ENCODE data around the gene INPP4A.
A peak's percentile ranks its signal among the peaks of the same experiment; 100 is the strongest.

Gene INPP4A

GRCh38 chr2:98476192-98476868 lies 31.7 kb downstream of the INPP4A start:
- no peak for DNase-seq (ENCODE audit: low read depth)

DNA sequence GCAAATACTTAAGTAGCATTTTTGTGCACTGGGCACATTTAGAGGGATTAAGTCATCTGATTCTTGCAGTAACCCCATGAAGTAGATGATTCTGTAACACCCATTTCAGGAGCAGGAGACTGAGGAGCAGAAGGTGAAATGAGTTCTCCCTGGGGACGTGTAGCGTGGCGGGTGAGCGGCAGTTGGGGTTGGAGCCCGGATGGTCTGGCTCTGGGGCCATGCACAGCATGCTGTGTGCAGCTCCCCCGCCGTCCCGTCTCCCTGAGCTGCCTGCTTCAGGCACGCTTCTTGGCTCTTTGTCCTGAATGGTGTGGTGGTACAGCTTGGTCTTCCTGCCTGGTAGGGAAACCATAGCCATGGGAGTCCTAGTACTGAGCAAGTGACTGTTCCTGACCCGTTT lies 32.4 kb downstream of the INPP4A start:
- DNase-seq (ENCODE audit: low read depth), result no peak

GRCh38 chr2:98477506-98477905 lies 32.8 kb downstream of the INPP4A start:
- no peak for DNase-seq (ENCODE audit: low read depth)

DNA sequence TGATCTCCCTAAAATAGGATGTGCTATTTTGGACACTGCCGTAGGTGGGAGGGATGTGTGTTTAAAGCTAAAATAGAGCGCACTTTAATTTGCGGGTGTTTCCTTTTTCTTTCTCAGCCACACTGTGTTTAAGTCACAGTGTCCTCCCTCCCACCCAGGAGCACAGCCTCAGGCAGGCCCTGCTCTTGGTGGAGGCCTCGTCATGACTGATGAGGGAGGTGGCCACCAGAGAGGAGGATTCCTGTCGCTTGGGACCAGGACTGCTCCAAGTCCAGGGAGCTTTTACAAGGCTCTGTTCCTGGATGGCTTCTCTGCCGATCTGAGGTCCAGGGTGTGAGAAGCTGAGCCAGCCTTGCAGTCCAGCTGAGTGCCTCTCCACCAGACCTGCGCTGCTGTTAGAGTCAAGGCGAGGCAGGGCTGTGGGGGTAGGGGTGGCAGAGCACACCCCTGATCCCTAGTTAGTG lies 33.5 kb downstream of the INPP4A start:
- DNase-seq (ENCODE audit: low read depth), result no peak

DNA sequence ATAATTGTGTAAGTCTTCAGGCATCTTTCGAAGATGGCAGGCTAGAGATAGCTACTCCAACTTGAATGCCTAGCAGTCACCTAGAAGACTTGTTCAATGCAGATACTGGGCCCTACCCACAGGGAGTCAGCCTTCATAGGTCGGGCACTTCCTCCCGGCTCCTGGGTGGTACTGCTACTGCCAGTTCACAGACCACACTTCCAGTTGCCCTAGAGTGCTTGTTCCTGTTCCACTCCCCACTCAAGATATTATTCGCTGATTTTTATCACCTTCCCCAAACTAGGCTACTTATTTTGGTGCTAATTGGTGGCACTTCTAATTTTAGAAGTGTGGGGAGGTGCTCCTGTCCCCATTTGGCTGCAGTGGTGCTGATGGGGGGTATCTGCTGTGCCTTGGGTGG lies 34.2 kb downstream of the INPP4A start:
- no peak for DNase-seq (ENCODE audit: low read depth)

DNA sequence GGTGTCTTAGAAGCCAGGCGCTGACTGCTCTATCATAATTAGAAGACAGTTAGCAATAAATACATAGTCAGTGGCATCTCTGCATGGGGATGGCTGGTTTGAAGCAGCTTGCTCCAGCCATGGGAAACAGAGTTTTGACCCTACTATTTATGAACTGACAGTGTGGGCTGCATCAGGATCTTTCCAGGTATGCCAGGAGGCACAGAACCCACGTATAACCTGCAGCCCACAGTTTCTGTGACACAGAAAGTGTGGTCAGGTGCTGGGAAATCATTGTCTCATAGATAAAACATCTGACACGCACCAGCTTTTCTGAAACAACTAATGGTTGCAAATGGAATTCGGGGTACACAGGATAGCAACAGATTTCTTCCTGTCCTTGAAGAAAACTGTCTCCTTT lies 34.7 kb downstream of the INPP4A start:
- DNase-seq (ENCODE audit: low read depth), result no peak

- no peak for DNase-seq (ENCODE audit: low read depth)
Measured at GRCh38 chr2:98479959-98480524, 35.4 kb downstream of the INPP4A start.

GRCh38 chr2:98480598-98480997 lies 35.9 kb downstream of the INPP4A start:
- DNase-seq (ENCODE audit: low read depth), result no peak

- DNase-seq (ENCODE audit: low read depth), result no peak
Measured at GRCh38 chr2:98482362-98482761, 37.7 kb downstream of the INPP4A start.

GRCh38 chr2:98483257-98483861 lies 38.7 kb downstream of the INPP4A start:
- no peak for DNase-seq (ENCODE audit: low read depth)

DNA sequence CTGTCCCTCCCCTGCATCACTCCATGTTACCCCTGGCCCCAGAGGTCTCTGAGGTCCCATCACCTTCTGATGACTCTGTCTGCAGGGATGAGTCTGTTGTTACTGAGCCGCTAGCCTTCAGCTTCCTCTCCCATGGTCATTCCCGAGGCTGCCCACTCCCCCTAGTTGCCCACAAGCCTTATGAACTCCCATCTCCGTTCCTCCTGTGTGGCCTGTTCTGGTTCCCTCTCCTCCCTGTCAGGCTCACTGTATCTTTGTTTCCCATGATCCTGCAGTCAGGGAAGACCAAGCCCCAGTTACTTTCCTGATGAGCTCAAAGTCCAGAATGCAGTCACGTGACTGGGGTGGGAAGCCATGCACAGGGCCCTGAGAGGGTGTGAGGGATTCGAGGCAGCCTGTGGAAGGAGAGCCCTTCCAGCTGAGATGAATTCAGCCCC lies 39.5 kb downstream of the INPP4A start:
- no peak for DNase-seq (ENCODE audit: low read depth)

DNA sequence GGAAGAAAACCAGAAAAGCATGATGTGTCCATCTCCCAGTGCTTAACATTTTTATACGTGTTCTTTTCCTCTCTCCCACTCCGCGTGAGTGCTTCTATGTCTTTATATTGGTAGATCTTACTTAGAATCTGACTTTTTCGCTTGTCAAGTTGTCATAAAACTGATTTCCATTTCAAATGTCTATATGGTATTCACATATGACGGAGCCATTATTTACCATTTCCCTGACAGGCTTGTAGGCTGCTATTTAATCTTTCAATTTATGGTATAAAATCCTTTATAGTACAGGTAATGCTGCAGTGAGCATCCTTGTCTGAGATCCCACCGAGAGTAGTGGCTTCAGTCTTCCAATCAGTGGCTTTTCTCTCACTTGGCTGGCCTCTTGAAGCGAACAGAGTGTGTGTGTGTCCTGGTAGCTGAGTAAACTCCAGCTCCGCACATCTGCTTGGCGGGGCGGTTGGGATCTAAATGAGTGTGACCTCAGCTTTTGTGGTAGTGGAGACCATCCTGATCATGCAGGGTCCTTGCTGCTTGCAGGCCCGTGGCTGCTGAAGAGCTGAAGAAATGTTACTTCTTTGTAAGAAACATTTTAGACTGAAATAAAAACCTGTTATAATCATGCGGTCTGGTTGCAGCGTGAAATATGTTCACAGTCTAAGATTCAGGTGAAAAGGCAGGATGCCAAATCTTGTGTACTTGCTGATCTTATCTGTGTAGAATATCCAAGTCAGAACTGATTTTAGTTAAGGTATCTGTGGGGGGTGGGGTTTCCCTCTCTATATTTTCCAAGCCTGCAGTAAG lies 40.2 kb downstream of the INPP4A start:
- DNase-seq (ENCODE audit: low read depth), result no peak

GRCh38 chr2:98485453-98485755 lies 40.7 kb downstream of the INPP4A start:
- DNase-seq (ENCODE audit: low read depth), result no peak

DNA sequence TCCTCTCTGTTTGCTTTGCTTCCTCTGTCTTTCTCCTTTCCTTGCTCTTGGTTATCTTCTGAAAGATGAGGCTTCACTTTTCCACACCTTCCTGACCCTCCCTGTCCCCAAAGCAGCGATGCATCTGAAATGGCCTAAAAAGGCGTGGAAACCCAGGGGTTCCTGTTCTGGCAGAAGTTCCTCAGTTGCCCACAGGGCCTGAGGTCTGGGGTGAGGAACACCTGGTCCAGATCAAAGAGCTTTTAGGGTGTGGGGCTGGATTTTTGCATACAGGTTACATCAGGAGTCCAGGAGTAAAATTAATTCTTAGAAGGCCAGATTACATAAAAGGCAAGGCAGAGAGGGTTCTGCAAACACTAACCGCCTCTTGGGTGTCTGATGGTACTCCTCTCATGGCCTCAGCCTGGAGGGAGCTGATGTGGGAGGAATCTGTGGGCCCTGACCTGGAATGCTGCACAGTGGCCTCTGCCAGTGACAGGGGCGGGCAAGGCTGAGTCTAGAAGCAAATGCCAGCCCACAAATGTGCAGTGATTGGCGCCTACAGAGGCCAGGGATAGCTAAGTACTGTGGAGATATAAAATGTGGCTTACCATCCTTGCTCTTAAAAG lies 41.8 kb downstream of the INPP4A start:
- DNase-seq (ENCODE audit: low read depth), result no peak

DNA sequence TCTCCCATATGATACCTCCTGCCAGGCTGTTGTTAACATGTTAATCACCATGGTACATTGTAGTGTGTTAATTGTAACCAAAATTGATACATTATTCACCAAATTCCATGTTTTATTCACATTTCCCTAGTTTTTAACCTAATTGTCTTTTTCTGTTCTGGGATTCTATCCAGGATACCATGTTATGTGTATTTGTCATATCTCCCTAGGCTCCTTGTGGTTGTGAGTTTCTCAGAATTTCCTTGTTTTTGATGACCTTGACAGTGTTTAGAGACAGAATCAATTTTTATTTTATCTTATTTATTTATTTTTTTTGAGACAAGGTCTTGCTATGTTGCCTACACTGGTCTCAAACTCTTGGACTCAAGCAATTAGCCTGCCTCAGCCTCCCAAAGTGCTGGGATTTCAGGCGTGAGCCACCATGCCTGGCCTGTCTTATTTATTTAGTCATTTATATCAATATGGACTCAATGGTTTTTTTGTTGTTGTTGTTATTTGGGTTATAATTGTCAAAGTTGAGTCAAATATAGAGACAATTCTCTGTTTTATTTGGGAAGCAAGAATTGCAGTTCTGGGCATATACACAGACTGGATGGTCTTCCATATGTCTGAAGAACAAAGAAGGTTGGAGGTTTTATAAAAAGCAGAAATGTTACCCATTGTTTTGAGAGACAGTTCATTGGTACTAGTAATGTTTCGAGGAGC lies 42.6 kb downstream of the INPP4A start:
- no peak for DNase-seq (ENCODE audit: low read depth)

- peak; percentile 39 for DNase-seq (ENCODE audit: low read depth)
Measured at GRCh38 chr2:98487806-98488189, 43.1 kb downstream of the INPP4A start.

- no peak for DNase-seq (ENCODE audit: low read depth)
Measured at GRCh38 chr2:98488252-98488651, 43.6 kb downstream of the INPP4A start.

DNA sequence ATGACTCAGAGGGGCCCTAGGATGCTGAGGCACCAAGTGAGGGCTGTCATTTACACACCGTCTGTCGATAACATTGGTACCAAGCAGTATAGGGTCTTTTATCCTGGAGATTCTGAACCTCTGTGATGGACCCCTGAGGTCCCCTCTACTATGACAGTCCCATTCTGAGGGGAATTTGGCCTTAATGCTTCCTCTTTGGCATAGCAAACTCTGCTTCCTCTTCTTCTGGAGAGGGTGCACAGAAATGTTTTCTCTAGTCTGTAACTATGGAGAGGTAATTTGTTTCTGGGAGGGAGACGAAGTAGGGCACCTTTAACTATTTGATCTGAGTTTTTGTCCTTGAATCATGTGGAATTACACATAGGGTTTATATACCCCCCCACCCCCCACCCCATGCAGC lies 44.8 kb downstream of the INPP4A start:
- DNase-seq (ENCODE audit: low read depth), result no peak

DNA sequence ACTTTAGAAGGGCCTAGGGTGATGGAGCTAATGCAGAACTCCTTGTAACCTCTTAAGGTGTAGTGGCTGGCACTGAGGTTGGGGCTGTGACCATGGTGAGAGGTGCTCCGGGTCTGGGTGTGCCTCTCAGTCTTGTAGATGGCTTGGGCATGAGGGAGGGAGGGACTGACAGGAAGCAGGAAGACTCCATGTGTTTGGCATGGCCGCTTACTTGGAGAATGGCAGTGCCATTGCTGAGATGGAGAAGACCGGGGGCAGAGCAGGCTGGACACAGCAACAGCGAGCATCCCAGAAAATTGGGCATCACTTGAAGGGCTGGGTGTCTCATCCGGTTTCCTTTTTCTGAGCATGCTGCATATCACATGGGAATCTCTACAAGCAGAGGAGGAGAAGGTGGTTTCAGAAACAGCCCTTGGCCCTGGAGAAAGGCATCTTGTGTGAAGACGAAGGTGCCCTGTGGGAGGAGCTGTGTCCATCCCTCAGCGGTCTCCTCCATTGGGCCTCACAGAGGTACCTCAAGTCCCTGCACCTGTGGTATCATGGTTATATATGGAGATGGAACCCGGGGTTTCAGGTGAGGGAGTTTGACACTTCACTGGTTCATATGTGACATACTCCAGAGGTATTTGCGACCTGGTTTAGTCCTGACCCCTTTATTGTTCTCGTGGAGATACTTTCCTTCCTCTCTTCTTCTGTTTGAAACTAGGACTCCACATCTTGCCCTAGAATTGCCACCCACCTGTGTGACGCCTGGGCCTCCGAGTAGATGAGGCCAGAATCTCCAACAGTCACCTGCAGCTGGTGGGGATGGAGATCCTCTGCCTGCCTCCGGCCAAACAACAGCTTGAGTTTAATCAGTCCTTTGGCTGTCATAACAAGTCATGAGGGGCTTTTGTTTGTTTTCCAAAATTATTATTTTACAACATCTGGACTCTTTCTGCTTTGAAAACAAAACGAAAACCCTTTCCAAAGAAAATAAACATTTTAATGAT lies 45.6 kb downstream of the INPP4A start:
- DNase-seq (ENCODE audit: low read depth), result no peak

DNA sequence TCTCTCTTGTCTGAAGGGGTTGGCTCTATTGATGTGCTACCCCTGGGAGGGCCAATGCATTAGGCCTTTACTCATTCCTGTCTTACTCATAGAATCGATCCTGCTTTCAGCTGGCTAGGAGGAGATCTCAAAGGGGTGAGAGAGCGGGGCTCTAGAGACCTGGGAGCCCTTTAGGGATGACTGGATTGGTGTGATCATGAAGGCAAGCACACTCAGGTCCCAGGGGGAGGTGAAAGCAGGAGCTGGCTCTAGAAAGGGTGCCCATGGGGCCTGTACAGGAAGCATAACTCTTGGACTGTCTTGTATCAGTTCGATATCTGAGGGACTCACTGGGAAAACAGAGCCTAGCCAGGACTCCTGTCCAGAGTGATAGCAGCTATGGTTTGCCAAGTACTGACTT lies 47.8 kb downstream of the INPP4A start:
- no peak for DNase-seq (ENCODE audit: low read depth)

DNA sequence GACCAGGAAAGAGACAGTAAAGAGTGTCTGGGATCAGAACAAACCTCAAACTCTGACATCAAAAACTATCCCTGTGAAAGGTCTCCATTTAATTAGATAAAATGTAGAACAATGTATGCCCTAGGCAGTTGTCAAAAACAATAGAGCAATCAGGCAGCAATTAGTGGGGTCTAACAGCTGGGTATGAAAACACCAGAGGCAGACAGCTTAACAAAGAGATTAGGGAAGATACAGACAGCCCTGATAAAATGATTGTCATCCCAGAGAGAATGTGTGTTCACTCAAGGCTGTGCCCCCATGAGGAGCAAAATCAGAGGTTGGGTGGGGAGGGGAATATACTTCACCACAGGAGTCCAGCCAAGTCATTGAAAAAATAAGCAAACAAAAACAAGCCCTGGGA lies 50.0 kb downstream of the INPP4A start:
- DNase-seq (ENCODE audit: low read depth), result no peak
